Sigmoid colon (tissue), 7 donors: Measurements from ENCODE around the gene FHOD3. TPM values are rescaled to one million over a fixed set of nuclear protein-coding genes. Genes with fewer than 3 reads are reported as not detected.

Experiments
- DNase-seq: peaks from one replicate; pipeline ENCODE4 v3.0.0-alpha.2; 2019
- H3K27ac ChIP-seq, 4 donors: fragments of 200-600 bp; sonication (generic); one replicate each; pipeline ENCODE4 v1.5.1; 2016 to 2019; ENCODE audit warnings: mild to moderate bottlenecking in 1 of 4
- H3K27me3 ChIP-seq, 3 donors: fragments of 200-600 bp; sonication (generic); one replicate each; pipeline ENCODE4 v1.5.1; 2019; ENCODE audit warnings: mild to moderate bottlenecking in 1 of 3
- H3K36me3 ChIP-seq, 4 donors: fragments of 200-600 bp; sonication (generic); one replicate each; pipeline ENCODE4 v1.5.1; 2016 to 2019
- H3K4me1 ChIP-seq, 4 donors: fragments of 200-600 bp; sonication (generic); one replicate each; pipeline ENCODE4 v1.5.1; 2017 to 2019
- H3K4me3 ChIP-seq, 4 donors: fragments of 200-600 bp; sonication (generic); one replicate each; pipeline ENCODE4 v1.5.1; 2017 to 2019; ENCODE audit warnings: mild to moderate bottlenecking in 2 of 4, moderate library complexity in 1 of 4
- H3K9me3 ChIP-seq, 4 donors: fragments of 200-600 bp in 3 of 4; sonication (generic) in 3 of 4; one replicate each; pipeline versions ENCODE4 v1.5.1 to v1.6.1; 2013 to 2019
- EP300 ChIP-seq, 4 donors: sonication (generic); formaldehyde crosslinking; IDR thresholded peaks; one replicate each; pipeline ENCODE4 v1.6.1; 2017; ENCODE audit warnings: antibody characterized with exemption in 4 of 4
- POLR2A ChIP-seq, 2 donors: fragments of 450-650 bp; IDR thresholded peaks; one replicate each; pipeline ENCODE4 v1.6.1; 2016; ENCODE audit warnings: antibody characterized with exemption in 2 of 2, mild to moderate bottlenecking in 2 of 2, moderate library complexity in 2 of 2
- POLR2AphosphoS5 ChIP-seq, 4 donors: sonication (generic); formaldehyde crosslinking; IDR thresholded peaks; one replicate each; pipeline ENCODE4 v1.6.1; 2017; ENCODE audit warnings: antibody characterized with exemption in 4 of 4
- WGBS, 2 donors: extraction: QIAGEN DNeasy Blood & Tissue Kit; methylation state at CpG; one replicate each; pipeline ENCODE4 v1.1.7; 2013; 5-methylcytosine and 5-hydroxymethylcytosine counted together
- intact Hi-C: fragments of 100-400 bp; cut with DNase I; formaldehyde crosslinking; loops from one replicate; pipeline ENCODE4 v1.15.1; 2023
- polyA plus RNA-seq, 3 donors: library from polyadenylated mRNA; stranded (reverse); fragments of 200-250 nt; gene quantifications; one replicate each; pipeline ENCODE4 v1.2.3, GENCODE V29; 2013
- total RNA-seq, 4 donors: library from RNA; depleted of rRNA; stranded (reverse); fragments of >200 nt; gene quantifications; one replicate each; pipeline ENCODE4 v1.1.0, GENCODE V29; 2016
- TF ChIP-seq, protein P1 (sequence below), 4 experiments: fragments of 450-650 bp in 3 of 4; fragments of 200-600 bp in 1 of 4; IDR thresholded peaks; one replicate each; pipeline ENCODE4 v1.5.1; 2016 to 2019; ENCODE audit warnings: antibody characterized with exemption in 4 of 4, mild to moderate bottlenecking in 3 of 4, moderate library complexity in 2 of 4
- donor health status: healthy with polysubstance abuse.
- donor health status: Bipolar disorder and iron deficiency.
- donor health status: healthy.

FHOD3 gene
- total and polyA plus RNA-seq, 7 donors = 1.2 to 24.9 (median 9.5) TPM

DNA sequence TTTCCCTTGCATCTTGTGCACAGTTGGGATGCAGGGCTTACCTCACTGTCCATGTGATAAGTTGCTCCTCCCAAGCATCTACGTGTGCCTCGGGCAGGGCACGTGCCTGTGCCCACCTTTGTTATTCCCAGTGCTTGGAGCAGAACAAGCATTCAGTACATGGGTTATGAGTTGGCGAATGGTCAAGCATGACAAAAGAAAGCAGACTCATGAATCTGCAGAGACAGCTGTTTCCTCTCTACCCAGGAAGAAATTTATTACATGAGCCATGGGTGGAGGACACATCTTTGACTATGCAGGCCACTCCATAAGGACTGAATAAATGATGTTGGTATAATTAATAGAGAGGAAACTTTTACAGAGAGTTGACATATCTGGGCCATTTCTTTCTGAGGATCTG is 403.4 kb downstream of the FHOD3 start:
- H3K27me3 ChIP-seq = no peaks in the 10 kb centered on the region
- intact Hi-C loops = no loop called here
- no peak for TF ChIP-seq POLR2A (IDR thresholded peaks at IDR 0.05)
- no peak for TF ChIP-seq POLR2AphosphoS5 (IDR thresholded peaks at IDR 0.05)
- TF ChIP-seq, protein P1, sequence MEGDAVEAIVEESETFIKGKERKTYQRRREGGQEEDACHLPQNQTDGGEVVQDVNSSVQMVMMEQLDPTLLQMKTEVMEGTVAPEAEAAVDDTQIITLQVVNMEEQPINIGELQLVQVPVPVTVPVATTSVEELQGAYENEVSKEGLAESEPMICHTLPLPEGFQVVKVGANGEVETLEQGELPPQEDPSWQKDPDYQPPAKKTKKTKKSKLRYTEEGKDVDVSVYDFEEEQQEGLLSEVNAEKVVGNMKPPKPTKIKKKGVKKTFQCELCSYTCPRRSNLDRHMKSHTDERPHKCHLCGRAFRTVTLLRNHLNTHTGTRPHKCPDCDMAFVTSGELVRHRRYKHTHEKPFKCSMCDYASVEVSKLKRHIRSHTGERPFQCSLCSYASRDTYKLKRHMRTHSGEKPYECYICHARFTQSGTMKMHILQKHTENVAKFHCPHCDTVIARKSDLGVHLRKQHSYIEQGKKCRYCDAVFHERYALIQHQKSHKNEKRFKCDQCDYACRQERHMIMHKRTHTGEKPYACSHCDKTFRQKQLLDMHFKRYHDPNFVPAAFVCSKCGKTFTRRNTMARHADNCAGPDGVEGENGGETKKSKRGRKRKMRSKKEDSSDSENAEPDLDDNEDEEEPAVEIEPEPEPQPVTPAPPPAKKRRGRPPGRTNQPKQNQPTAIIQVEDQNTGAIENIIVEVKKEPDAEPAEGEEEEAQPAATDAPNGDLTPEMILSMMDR (IDR thresholded peaks at IDR 0.05) = no peak
- TF ChIP-seq EP300 (IDR thresholded peaks at IDR 0.05) = no peak
- no peak overlapping the region for H3K27ac ChIP-seq
- H3K9me3 ChIP-seq = no peaks in the 10 kb centered on the region
- no peak overlapping the region for H3K4me3 ChIP-seq
- WGBS, 2 donors = 91 to 94% methylated on average over 4 of the region's 4 CpGs
- no peak for DNase-seq
- H3K4me1 ChIP-seq = peaks cover 0 to 36% (median 22%) of the 10 kb centered on the region in 4 donors
- no peaks in the 10 kb centered on the region for H3K36me3 ChIP-seq

GRCh38 chr18:36702401-36703013 is 405.0 kb downstream of the FHOD3 start:
- H3K4me1 ChIP-seq = peaks cover 0 to 31% (median 28%) of the 10 kb centered on the region in 4 donors
- intact Hi-C loops = no loop called here
- WGBS, 2 donors = 90 to 91% methylated on average over 10 of the region's 10 CpGs

GRCh38 chr18:36704156-36704555 is 406.6 kb downstream of the FHOD3 start:
- Histone ChIP-seq H3K4me1 (peaks cover 0 to 29% (median 25%) of the 10 kb centered on the region in 4 donors), H3K27ac (peak overlapping the region in 3 of 4 donors; percentile 40 to 60 (median 59))
- intact Hi-C loops = no loop called here

More at GRCh38 chr18:36702401-36703013, 405.0 kb downstream of the FHOD3 start:
- no peak overlapping the region for H3K4me3 ChIP-seq
- TF ChIP-seq POLR2AphosphoS5 (IDR thresholded peaks at IDR 0.05) (no peak), EP300 (IDR thresholded peaks at IDR 0.05) (no peak), POLR2A (IDR thresholded peaks at IDR 0.05) (no peak)
- TF ChIP-seq, protein P1 (IDR thresholded peaks at IDR 0.05) = no peak
- H3K27me3 ChIP-seq = no peaks in the 10 kb centered on the region
- peak overlapping the region in 1 of 4 donors; percentile 40 for H3K27ac ChIP-seq
- no peaks in the 10 kb centered on the region for H3K36me3 ChIP-seq
- DNase-seq = no peak
- H3K9me3 ChIP-seq = no peaks in the 10 kb centered on the region

GRCh38 chr18:36706134-36706881 is 408.8 kb downstream of the FHOD3 start:
- H3K27ac ChIP-seq = peak overlapping the region; percentile 10 to 60 (median 50)
- H3K27me3 ChIP-seq = no peaks in the 10 kb centered on the region
- no peak for TF ChIP-seq POLR2AphosphoS5 (IDR thresholded peaks at IDR 0.05)
- TF ChIP-seq, protein P1 (IDR thresholded peaks at IDR 0.05) = no peak
- TF ChIP-seq EP300 (IDR thresholded peaks at IDR 0.05) = no peak
- no peak for TF ChIP-seq POLR2A (IDR thresholded peaks at IDR 0.05)
- no peak for DNase-seq
- H3K36me3 ChIP-seq = peaks cover 0 to 4% (median 0%) of the 10 kb centered on the region in 4 donors
- peaks cover 0 to 34% (median 31%) of the 10 kb centered on the region in 4 donors for H3K4me1 ChIP-seq
- WGBS, 2 donors = 88% methylated on average over 8 of the region's 8 CpGs
- H3K9me3 ChIP-seq = no peaks in the 10 kb centered on the region
- H3K4me3 ChIP-seq = no peak overlapping the region
- intact Hi-C loops = no loop called here

More at GRCh38 chr18:36704156-36704555, 406.6 kb downstream of the FHOD3 start:
- Histone ChIP-seq H3K9me3 (no peaks in the 10 kb centered on the region), H3K27me3 (no peaks in the 10 kb centered on the region), H3K36me3 (no peaks in the 10 kb centered on the region), H3K4me3 (no peak overlapping the region)
- 90 to 93% methylated on average over 6 of the region's 6 CpGs for WGBS, 2 donors
- DNase-seq = no peak
- TF ChIP-seq POLR2AphosphoS5 (IDR thresholded peaks at IDR 0.05) (no peak), EP300 (IDR thresholded peaks at IDR 0.05) (no peak), POLR2A (IDR thresholded peaks at IDR 0.05) (no peak)
- TF ChIP-seq, protein P1 (IDR thresholded peaks at IDR 0.05) = no peak
